CD4-positive, alpha-beta T cell treated with Interleukin-17A for 1 hour (primary cell): ENCODE data around the gene PARVG.

ENCODE experiments used
- DNase-seq: peaks from one replicate; pipeline ENCODE4 v3.0.0-alpha.2; 2020

PARVG gene

GRCh38 chr22:44180706-44181032 lies at the start of gene PARVG:
PARVG (plus strand) TSS chr22:44180925; CDS start chr22:44183330, 2,405 bp downstream.
- peak; percentile 76 for DNase-seq

GRCh38 chr22:44131412-44131811 lies 49.3 kb upstream of the PARVG start:
- DNase-seq = no peak

DNA sequence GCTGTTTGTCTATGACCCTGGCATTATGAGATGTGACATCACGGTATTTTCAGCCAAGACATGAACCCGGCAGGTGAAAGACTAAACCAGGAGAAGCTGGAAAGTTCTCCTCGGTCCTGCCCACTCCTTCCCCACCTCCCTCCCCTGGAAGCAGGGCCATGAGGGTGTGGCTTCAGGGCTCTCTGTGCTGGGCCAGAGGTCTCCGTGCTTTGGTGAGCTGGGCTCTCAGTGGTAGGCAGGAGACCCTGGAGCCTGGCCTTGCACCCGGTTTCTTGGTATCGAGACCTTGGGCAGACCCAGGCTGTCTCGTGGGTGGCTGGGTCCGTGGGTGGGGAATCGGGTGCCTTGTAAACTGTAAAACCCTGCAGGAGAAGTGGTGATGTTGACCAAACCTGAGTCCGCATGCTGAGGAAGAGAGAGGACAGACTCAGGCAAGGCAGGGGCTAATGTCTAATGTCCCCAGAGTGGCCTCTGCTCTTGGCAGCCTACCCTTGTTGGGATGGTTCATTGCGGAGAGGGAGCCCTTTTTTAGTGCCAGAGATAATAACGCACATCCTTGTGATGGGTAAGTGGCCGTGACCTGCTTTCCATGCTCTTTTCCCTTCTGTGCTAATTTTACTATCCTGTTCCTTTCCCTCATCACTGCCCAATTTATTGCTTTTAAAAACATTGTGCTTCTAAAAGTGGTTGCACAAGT lies 48.6 kb upstream of the PARVG start:
- no peak for DNase-seq

- no peak for DNase-seq
These were observed 48.0 kb upstream of the PARVG start for GRCh38 chr22:44132724-44133123.

DNA sequence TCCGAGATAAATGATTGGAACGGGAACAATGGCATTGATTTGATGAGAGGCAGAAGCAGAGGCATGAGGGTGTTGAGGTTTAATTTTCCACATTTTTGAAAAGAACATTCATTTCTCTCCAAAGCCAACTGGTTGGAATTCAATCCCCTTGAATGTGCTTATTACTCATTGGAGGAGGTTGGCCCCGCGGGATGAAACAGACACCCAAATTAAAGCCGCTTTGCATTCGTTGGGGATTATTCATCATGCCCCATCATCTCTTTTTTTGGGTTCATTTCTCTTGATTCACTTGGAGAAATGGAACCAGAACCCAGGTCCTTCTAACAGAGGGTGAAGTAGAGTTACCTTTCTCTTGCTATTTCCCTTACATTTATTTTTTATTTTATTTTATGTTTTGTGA lies 47.6 kb upstream of the PARVG start:
- no peak for DNase-seq

DNA sequence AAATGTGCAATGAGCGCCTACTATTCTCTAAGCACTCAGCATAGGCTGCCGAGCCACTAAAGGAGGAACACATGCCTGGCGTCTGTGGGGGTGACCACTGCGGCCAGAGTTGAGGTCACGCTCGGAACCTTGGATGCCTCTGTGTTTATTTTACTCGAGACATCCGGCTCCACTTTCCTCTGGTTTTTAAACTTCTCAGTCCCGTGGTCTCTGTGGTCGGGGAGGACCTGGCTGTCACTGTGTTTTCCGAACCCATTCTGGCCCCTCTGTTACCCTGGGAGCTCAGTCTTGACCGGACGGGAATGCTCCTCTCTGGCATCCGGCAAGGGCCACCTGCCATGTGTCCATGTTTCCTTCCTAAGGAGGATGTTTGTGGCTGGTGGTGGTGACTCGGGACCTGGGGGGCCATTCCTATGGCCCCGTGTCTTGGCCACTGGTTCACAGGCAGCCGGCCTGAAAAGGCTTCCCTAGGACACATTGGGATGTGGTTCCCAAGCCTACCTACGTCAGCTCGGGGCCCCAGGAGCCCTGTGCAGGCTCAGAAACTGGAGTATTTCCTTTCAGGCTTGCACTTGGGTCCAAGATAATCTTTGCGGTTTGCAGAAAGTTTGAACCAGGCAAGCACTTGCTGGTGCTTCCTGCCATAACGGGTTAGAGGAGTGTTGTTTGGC lies 46.7 kb upstream of the PARVG start:
- DNase-seq = no peak

GRCh38 chr22:44136112-44136511 lies 44.6 kb upstream of the PARVG start:
- DNase-seq = no peak

GRCh38 chr22:44136786-44137185 lies 43.9 kb upstream of the PARVG start:
- DNase-seq = no peak

DNA sequence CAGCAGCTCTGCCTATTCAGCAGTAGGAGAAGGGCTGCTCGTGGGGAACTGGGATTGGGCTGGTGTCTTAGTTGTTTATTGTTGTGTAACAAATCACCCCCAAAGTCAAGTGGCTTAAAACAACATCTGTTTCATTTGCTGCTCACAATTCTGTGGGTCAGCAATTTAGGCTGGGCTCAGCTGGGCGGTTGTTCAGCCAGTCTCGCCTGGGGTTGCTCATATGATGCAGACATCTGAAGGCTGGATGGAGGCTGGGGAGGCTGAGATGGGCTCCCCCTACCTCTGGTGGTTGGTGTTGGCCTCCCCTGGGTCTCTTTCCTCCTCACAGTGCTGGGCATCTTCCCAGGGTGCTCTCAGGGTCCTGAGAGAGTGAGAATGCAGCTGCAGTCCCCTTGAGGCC lies 43.3 kb upstream of the PARVG start:
- DNase-seq = no peak

DNA sequence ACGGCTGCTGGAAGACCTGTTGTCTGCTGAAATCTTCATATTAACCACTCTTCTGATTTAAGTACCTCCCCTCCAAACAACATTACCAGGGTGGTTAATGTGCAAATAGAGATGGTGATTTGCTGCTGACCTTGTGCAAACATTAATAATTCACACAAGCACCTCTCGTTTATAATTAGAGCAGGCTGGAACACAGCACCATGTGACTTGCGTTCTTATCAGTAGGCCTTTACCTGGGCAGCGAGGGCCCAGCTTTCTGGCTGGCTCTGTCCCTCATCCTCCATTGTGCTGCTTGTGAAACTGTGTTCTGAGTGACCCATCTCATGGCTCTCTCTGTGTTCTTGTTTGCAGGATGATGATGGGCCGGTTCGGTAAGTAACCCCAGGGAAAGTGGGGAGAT lies 41.0 kb upstream of the PARVG start:
- no peak for DNase-seq

GRCh38 chr22:44142421-44143104 lies 38.2 kb upstream of the PARVG start:
- DNase-seq = no peak

GRCh38 chr22:44143105-44143474 lies 37.6 kb upstream of the PARVG start:
- no peak for DNase-seq

DNA sequence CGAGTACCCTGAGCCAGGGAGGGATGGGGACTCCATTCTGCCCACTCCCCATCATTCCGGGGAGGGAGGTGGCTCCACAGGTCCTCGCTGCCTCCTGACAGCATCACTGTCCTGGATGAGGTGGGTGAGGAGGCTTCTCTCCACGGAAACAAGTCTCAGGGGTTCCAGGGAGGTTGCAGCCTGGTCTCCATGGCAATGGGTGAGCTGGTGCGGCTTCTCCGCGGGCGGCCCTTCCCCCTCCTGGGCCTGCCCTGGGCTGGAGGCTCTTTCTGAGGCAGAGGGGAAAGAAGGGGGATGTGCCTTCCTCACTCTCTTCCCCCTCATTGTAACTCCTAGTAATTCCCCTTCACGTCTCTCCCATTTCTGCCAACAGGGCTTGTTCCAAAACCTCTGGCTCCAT lies 37.1 kb upstream of the PARVG start:
- DNase-seq = no peak

GRCh38 chr22:44144046-44144569 lies 36.6 kb upstream of the PARVG start:
- DNase-seq = no peak

GRCh38 chr22:44145544-44145943 lies 35.2 kb upstream of the PARVG start:
- no peak for DNase-seq

GRCh38 chr22:44146088-44146861 lies 34.5 kb upstream of the PARVG start:
- DNase-seq = no peak

GRCh38 chr22:44147008-44147645 lies 33.6 kb upstream of the PARVG start:
- DNase-seq = no peak

DNA sequence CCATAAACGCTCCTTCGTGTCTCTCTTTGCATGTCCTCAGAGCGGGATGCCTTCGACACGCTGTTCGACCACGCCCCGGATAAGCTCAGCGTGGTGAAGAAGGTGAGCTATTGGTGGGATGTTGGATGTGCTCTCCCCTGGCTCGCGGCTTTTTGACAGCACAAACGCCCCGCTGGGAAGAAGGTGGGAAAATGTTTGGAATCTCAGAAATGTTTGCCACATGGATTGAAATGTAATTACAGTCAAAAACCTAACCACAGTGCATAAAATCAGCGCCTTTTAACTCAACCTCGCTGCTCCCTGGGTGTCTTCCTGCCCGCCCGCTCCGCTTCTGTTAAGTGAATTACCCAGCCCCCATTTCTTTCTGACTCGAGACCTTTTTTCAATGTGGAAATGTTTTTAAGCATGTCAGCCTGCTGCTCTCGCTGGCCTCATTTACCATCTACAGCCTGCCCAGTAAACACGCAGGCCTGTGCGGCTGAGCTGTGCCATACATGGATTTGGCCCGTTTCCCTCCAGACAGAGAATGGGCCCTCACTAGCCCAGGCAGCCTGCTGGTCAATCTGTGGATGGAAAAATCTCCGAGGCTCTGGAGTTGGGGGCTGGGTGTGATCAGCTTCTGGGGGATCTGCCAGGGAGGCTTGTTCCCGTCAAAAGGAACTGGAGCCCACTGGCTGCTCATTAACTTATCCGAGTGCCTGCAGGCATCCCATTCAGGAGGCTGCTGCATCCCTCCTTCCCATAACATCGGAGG lies 32.7 kb upstream of the PARVG start:
- no peak for DNase-seq

- DNase-seq = no peak
These were observed 29.0 kb upstream of the PARVG start for GRCh38 chr22:44151676-44152075.

DNA sequence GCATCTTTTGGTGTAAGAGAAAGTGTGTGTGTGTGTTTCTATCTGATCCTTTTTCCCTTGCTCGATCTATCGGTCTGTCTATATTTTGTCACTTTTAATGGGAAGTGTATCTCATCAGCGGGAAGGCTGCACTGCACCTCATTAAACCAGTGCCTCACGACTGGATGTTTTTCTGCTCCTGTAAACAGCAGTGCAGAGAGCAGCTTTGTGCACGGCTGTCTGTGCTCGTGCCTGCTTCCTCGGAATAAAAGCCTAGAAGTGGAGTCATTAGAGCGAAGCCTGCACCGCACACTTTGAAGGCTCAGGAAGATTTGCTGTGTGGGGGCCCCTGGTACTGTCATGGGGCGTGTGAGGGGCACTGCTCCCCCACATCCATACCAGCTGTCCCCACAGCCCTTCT lies 27.0 kb upstream of the PARVG start:
- DNase-seq = no peak

- DNase-seq = peak; percentile 34
These were observed 26.2 kb upstream of the PARVG start for GRCh38 chr22:44154436-44154942.

DNA sequence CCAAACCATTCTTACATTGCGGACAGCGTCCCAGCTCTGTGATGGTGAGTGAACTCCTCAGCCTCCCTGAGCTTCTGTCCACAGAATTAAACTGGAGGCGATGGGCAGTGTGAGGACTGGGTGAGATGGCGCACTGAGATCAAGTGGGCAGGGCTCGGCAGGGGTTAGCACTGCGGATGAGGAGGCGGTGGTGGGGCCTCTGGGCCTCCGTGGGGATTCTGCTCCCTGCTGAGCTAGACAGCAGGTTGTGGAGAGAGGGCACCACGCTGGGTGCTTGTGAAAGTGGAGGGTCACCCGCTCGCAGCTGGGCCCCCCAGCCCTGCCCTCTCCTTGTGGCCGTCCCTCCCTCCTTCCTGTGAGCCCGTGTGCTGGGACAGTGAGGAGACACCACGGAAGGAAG lies 25.6 kb upstream of the PARVG start:
- DNase-seq = no peak
